CD4-positive, alpha-beta T cell treated with Interleukin-21 for 1 hour (primary cell): ENCODE measurements around the gene BTNL2.
"Not testable (repeated sequence)": the region's sequence is repeated elsewhere in the genome, so short reads cannot be mapped to it uniquely, and the experiment has no call there.

Source experiments
- DNase-seq: peaks from one replicate; pipeline ENCODE4 v3.0.0-alpha.2; 2020

BTNL2 gene

DNA sequence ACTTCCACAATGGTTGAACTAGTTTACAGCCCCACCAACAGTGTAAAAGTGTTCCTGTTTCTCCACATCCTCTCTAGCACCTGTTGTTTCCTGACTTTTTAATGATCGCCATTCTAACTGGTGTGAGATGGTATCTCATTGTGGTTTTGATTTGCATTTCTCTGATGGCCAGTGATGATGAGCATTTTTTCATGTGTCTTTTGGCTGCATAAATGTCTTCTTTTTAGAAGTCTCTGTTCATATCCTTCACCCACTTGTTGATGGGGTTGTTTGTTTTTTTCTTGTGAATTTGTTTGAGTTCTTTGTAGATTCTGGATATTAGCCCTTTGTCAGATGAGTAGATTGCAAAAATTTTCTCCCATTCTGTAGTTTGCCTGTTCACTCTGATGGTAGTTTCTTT, 47.8 kb downstream of the BTNL2 start:
- DNase-seq, result not testable (repeated sequence)

DNA sequence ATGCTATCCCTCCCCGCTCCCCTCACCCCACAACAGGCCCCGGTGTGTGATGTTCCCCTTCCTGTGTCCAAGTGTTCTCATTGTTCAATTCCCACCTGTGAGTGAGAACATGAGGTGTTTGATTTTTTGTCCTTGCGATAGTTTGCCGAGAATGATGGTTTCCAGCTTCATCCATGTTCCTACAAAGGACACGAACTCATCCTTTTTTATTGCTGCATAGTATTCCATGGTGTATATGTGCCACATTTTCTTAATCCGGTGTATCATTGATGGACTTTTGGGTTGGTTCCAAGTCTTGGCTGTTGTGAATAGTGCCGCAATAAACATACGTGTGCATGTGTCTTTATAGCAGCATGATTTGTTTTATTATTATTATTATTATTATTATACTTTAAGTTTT, 48.4 kb downstream of the BTNL2 start:
- not testable (repeated sequence) for DNase-seq

DNA sequence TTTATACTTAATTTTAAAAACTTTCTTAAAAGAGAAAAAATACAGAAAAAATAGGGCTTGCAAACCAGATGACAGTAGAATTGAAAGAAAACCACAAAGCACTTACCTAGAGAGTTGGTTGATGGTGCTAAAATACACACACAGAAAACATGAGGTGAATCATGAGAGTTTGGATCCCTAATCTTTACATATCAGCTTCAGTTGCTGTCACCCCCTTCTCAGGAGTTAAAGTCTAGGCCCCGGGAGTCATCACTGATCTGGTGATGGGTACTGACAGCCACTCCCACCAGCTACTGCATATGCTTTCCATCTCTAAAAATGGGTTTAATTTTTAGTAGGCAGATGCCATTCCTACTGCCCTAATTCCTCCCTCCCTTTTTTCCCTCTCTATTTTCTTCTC, 52.0 kb downstream of the BTNL2 start:
- no peak for DNase-seq

DNA sequence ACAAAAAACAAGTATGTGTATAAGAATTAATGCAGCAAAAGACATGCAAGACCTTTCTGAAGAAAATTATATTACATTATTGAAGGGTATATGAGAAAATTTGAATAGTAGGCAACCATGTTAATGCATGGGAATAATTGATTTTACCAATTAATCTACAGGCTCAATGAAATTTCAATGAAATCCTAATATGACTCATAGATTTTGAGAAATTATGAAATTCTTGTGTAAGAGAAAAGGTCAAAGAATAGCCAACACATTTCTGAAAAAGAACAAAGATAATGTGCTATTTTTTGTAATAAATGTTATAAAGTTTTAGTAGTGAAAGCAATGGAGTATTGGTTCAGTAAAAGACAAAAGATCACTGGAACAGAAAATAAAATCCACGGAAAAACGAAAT, 53.6 kb downstream of the BTNL2 start:
- DNase-seq, result no peak
